ENCODE data around the gene CBLB. TPM values are rescaled to one million over a fixed set of nuclear protein-coding genes. Genes with fewer than 3 reads are reported as not detected.

The CBLB gene
- total and polyA plus RNA-seq, 12 donors, result 20.4 to 58.9 (median 33.5) TPM

GRCh38 chr3:105802118-105802706 is 66.6 kb downstream of the CBLB start:
- peak in 1 of 7 donors; percentile 20 for DNase-seq
- intact Hi-C loops (cut with DNase I), result no loop called here
- WGBS, 4 donors, result 74 to 85% (median 80%) methylated on average over 5 of the region's 5 CpGs
- Histone ChIP-seq H3K4me1 (replicated peaks in 1 of 2) (peaks cover 13 to 56% of the 10 kb centered on the region in 2 donors), H3K27me3 (no peaks in the 10 kb centered on the region), H3K36me3 (replicated peaks in 1 of 2) (no peaks in the 10 kb centered on the region), H3K9me3 (replicated peaks in 1 of 3) (no peaks in the 10 kb centered on the region), H3K27ac (peak overlapping the region in 1 of 5 donors; percentile 9), H3K4me3 (no peak overlapping the region)
- TF ChIP-seq CTCF (IDR thresholded peaks at IDR 0.05) (no peak), POLR2A (IDR thresholded peaks at IDR 0.05) (no peak)

GRCh38 chr3:105801397-105801796 is 67.4 kb downstream of the CBLB start:
- intact Hi-C loops (cut with DNase I), result no loop called here
- TF ChIP-seq CTCF (IDR thresholded peaks at IDR 0.05), result no peak
- no peak for TF ChIP-seq POLR2A (IDR thresholded peaks at IDR 0.05)

GRCh38 chr3:105800320-105800719 is 68.5 kb downstream of the CBLB start:
- intact Hi-C loops (cut with DNase I), result no loop called here
- no peaks in the 10 kb centered on the region for H3K36me3 ChIP-seq (replicated peaks in 1 of 2)
- 46 to 66% (median 52%) methylated on average over 5 of the region's 5 CpGs for WGBS, 4 donors
- no peak for TF ChIP-seq POLR2A (IDR thresholded peaks at IDR 0.05)
- no peak for TF ChIP-seq CTCF (IDR thresholded peaks at IDR 0.05)
- H3K4me3 ChIP-seq, result no peak overlapping the region
- no peaks in the 10 kb centered on the region for H3K9me3 ChIP-seq (replicated peaks in 1 of 3)
- H3K27ac ChIP-seq, result no peak overlapping the region
- H3K4me1 ChIP-seq (replicated peaks in 1 of 2), result peaks cover 10 to 39% of the 10 kb centered on the region in 2 donors
- no peaks in the 10 kb centered on the region for H3K27me3 ChIP-seq
- DNase-seq, result no peak

More at GRCh38 chr3:105801397-105801796, 67.4 kb downstream of the CBLB start:
- no peaks in the 10 kb centered on the region for H3K9me3 ChIP-seq (replicated peaks in 1 of 3)
- H3K4me1 ChIP-seq (replicated peaks in 1 of 2), result peaks cover 10 to 49% of the 10 kb centered on the region in 2 donors
- peak overlapping the region in 1 of 5 donors; percentile 9 for H3K27ac ChIP-seq
- WGBS, 4 donors, result 82 to 91% (median 89%) methylated on average over 2 of the region's 2 CpGs
- H3K4me3 ChIP-seq, result no peak overlapping the region
- H3K36me3 ChIP-seq (replicated peaks in 1 of 2), result no peaks in the 10 kb centered on the region
- no peaks in the 10 kb centered on the region for H3K27me3 ChIP-seq
- no peak for DNase-seq

- no peaks in the 10 kb centered on the region for H3K36me3 ChIP-seq (replicated peaks in 1 of 2)
- no peaks in the 10 kb centered on the region for H3K27me3 ChIP-seq
- no peak for TF ChIP-seq CTCF (IDR thresholded peaks at IDR 0.05)
- no peak for TF ChIP-seq POLR2A (IDR thresholded peaks at IDR 0.05)
- no peaks in the 10 kb centered on the region for H3K9me3 ChIP-seq (replicated peaks in 1 of 3)
- H3K4me1 ChIP-seq (replicated peaks in 1 of 2), result peaks cover 10 to 43% of the 10 kb centered on the region in 2 donors
- 81 to 87% (median 85%) methylated on average over 3 of the region's 3 CpGs for WGBS, 4 donors
- DNase-seq, result no peak
- H3K27ac ChIP-seq, result no peak overlapping the region
- intact Hi-C loops (cut with DNase I), result no loop called here
- no peak overlapping the region for H3K4me3 ChIP-seq
Measured at GRCh38 chr3:105799286-105799685, 69.5 kb downstream of the CBLB start.

All from adrenal gland (tissue), 12 donors.